Spleen (tissue), 11 donors: ENCODE measurements around the gene SRGAP2B. TPM values are rescaled to one million over a fixed set of nuclear protein-coding genes. Genes with fewer than 3 reads are reported as not detected.
"Not testable (repeated sequence)": the region's sequence is repeated elsewhere in the genome, so short reads cannot be mapped to it uniquely, and the experiment has no call there.

Source experiments
- DNase-seq: peaks from one replicate; pipeline ENCODE4 v3.0.0-alpha.2; 2020
- H3K27ac ChIP-seq, 8 donors: fragments of 200-600 bp; sonication (generic) in 7 of 8; 1 replicate in 4 of 8; 2 replicates in 4 of 8; pipeline versions ENCODE4 v1.5.0 to v1.8.0; 2016 to 2021; ENCODE audit warnings: inconsistent platforms in 4 of 8, mild to moderate bottlenecking in 4 of 8, moderate library complexity in 1 of 8
- H3K27me3 ChIP-seq, 7 donors: fragments of 200-600 bp; sonication (generic) in 6 of 7; replicated peaks in 1 of 7; 1 replicate in 4 of 7; 2 replicates in 3 of 7; pipeline versions ENCODE4 v1.5.0 to v1.8.0; 2016 to 2021; ENCODE audit warnings: inconsistent platforms in 3 of 7, mild to moderate bottlenecking in 1 of 7
- H3K36me3 ChIP-seq, 6 donors: fragments of 200-600 bp; sonication (generic) in 5 of 6; 1 replicate in 4 of 6; 2 replicates in 2 of 6; pipeline versions ENCODE4 v1.5.0 to v1.8.0; 2016 to 2021; ENCODE audit warnings: inconsistent platforms in 2 of 6
- H3K4me1 ChIP-seq, 6 donors: fragments of 200-600 bp; sonication (generic) in 5 of 6; 1 replicate in 3 of 6; 2 replicates in 3 of 6; pipeline versions ENCODE4 v1.5.0 to v1.8.0; 2016 to 2021; ENCODE audit warnings: inconsistent platforms in 3 of 6
- H3K4me3 ChIP-seq, 8 donors: fragments of 200-600 bp; sonication (generic) in 7 of 8; 1 replicate in 4 of 8; 2 replicates in 4 of 8; pipeline versions ENCODE4 v1.5.0 to v1.8.0; 2016 to 2021; ENCODE audit warnings: inconsistent platforms in 4 of 8, mild to moderate bottlenecking in 4 of 8, moderate library complexity in 2 of 8
- H3K9me3 ChIP-seq, 8 donors: fragments of 200-600 bp; sonication (generic) in 7 of 8; 1 replicate in 4 of 8; 2 replicates in 4 of 8; pipeline versions ENCODE4 v1.5.0 to v1.8.0; 2016 to 2021; ENCODE audit warnings: inconsistent platforms in 4 of 8
- WGBS, 5 donors: extraction: QIAGEN DNeasy Blood & Tissue Kit in 3 of 5; methylation state at CpG; one replicate each; pipeline versions ENCODE4 v1.1.5 to v1.1.7; 2013 to 2018; 5-methylcytosine and 5-hydroxymethylcytosine counted together
- intact Hi-C: fragments of 100-400 bp; cut with DNase I; formaldehyde crosslinking; loops from one replicate; pipeline ENCODE4 v1.15.0; 2023; ENCODE audit warnings: low total_unique reads
- polyA plus RNA-seq, 3 donors: library from polyadenylated mRNA; stranded (reverse); fragments of 200-250 nt; gene quantifications; one replicate each; pipeline ENCODE4 v1.2.1, GENCODE V29; 2013
- total RNA-seq, 7 donors: library from RNA; depleted of rRNA in 3 of 7; stranded (reverse); fragments of >200 nt in 3 of 7; fragmentation: NEBNext Ultra II Directional in 4 of 7; extraction: Animal tissue kit (Norgen Biotek cat#: 25700) in 4 of 7; gene quantifications; one replicate each; pipeline versions ENCODE4 v1.1.0 to v1.2.1, GENCODE V29; 2016 to 2021
- donor health status: healthy with polysubstance abuse.
- donor health status: DM: no; HTN: no; CAD: no; lungs with moderate emphysema.
- donor health status: DM: no; HTN: no; CAD: no.
- donor health status: Bipolar disorder and iron deficiency.
- donor health status: healthy.
- donor health status: DM: no; HTN: no; CAD: no.
- donor health status: DM: yes; HTN: yes; CAD: no.

The SRGAP2B gene
- total and polyA plus RNA-seq, 10 donors: 3.4 to 77.7 (median 43.1) TPM

DNA sequence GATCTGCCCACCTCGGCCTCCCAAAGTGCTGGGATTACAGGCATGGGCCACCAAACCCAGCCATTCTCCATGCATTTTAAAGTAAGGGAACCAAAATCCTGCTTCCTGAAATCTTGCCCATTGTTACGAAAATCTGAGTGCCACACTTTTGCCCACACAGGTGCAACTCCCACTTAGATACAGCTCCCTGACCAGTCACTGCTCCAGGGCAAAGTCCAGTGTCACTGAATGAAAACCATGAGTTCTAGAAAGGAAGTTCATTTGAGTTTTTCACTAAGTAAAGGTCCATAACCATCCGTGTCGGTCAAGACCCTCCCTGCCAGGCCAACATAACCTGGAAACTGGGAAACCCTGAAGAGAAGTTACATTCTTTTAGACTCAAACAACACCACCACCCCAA lies 67.9 kb downstream of the SRGAP2B start:
- DNase-seq, H3K4me3 ChIP-seq, H3K27me3 ChIP-seq, H3K9me3 ChIP-seq, H3K4me1 ChIP-seq, H3K27ac ChIP-seq, H3K36me3 ChIP-seq, intact Hi-C loops: not testable (repeated sequence)
- WGBS, 5 donors: no CpG with 5 or more reads among the region's 4 CpGs

DNA sequence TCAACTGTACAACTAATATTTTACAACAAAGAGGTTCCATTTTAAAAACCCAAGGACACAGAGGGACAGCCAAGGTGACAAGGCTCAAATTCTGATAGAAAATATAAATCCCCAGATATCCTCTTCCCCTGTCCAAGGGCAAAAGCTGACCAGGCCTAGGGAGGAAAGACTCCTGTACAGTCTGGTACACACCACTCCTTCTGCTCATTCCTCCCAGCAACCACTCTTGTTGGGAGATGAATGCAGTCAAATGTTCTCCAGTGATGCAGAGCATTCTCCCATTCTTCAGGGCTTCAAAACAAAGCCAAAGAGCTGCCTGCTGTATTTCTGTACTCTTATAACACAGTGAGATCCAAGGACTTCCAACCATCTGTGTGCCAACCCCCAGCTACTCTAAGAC lies 69.8 kb downstream of the SRGAP2B start:
- H3K4me1 ChIP-seq, H3K36me3 ChIP-seq, intact Hi-C loops, DNase-seq, H3K27ac ChIP-seq, H3K4me3 ChIP-seq, H3K9me3 ChIP-seq, H3K27me3 ChIP-seq: not testable (repeated sequence)

DNA sequence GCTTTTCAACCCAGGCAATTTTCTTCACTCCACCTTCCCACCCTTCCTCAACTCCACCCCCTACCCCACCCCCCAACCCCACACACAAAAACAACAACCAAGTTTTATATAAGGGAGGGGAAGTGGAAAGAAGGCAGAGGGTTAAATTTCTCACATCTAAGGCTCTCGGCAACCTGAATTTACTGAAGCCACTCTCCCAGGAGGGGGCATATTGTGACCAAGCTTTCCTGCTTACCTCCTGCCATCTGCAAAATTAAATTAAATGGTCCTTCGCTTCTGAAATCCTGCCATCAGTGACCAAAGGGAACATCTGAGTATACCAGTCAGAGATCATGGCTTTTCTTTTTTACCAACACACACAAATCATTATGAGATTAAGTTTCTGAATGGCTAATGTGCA lies 72.9 kb downstream of the SRGAP2B start:
- H3K9me3 ChIP-seq, H3K4me1 ChIP-seq, intact Hi-C loops, H3K27me3 ChIP-seq, H3K36me3 ChIP-seq, H3K4me3 ChIP-seq, DNase-seq, H3K27ac ChIP-seq: not testable (repeated sequence)
- 80 to 88% methylated on average over 1 of the region's 2 CpGs; no CpG with 5 or more reads in 3 of the 5 donors for WGBS, 5 donors

DNA sequence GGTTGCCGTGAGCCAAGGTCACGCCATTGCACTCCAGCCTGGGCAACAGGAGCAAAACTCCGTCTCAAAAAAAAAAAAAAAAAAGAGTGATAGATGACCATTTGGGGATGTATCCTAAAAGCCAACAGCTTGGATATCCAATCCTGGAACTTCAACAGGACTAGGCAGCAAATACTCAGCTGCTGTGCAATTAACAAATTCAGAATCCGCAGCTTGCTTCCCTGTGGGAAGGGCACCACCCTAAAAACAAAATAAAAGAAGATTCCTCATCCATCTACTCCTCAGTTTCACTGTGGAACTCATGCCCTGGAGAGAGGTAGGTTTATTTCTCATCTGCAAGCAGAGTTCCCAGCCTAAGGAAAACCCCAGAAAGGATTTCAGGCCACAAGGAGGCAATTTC lies 73.4 kb downstream of the SRGAP2B start:
- H3K9me3 ChIP-seq, DNase-seq, H3K27me3 ChIP-seq, H3K4me3 ChIP-seq, H3K36me3 ChIP-seq, H3K4me1 ChIP-seq, H3K27ac ChIP-seq, intact Hi-C loops: not testable (repeated sequence)
- 83 to 100% (median 90%) methylated on average over 1 to 3 of the region's 4 CpGs; no CpG with 5 or more reads in 1 of the 5 donors for WGBS, 5 donors

DNA sequence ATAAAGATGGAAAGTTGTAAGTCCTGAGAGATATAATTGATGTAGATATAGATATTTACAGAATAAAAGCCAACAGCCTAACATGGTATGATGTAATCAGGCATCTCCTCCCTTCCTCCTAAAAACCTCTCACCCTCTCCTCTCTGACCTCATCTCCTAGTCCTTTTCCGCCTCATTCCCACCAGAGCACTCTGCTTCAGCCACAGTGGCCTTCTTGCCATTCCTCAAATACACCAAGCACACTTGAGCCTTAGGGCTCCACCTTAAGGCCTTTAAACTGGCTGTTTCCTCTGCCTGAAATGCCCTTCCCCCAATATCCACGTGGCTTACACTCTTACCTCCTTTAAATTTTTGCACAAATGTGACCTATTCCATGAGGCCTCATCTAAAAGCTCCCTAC lies 75.4 kb downstream of the SRGAP2B start:
- H3K4me3 ChIP-seq, H3K27me3 ChIP-seq, H3K9me3 ChIP-seq, DNase-seq, H3K36me3 ChIP-seq, H3K4me1 ChIP-seq, H3K27ac ChIP-seq, intact Hi-C loops: not testable (repeated sequence)
- 29 to 75% (median 51%) methylated on average over 2 of the region's 2 CpGs for WGBS, 5 donors

DNA sequence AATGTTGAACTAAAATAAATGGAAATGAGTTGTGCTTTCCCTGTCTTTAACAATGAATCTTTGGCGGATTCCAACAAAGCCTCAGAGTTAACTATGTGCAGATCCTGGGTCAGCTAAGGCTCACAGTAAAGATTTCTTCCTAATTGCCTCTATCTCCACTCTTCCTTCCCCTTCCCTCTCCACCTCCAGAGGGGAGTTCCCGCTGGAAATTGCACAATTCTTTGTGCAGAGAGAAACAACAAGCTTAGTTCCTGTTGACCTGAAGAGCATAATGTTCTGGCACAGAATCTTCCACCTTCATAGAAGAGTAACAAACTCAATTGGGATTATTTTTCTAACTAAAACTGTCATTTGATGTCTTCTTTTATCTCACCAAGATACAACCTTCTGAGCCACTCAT lies 77.4 kb downstream of the SRGAP2B start:
- peak overlapping the region in 1 of 8 donors; percentile 45 for H3K27ac ChIP-seq
- intact Hi-C loops, H3K4me3 ChIP-seq, DNase-seq, H3K4me1 ChIP-seq, H3K36me3 ChIP-seq, H3K27me3 ChIP-seq, H3K9me3 ChIP-seq: not testable (repeated sequence)
- WGBS, 5 donors: 21 to 69% (median 46%) methylated on average over 2 of the region's 2 CpGs

DNA sequence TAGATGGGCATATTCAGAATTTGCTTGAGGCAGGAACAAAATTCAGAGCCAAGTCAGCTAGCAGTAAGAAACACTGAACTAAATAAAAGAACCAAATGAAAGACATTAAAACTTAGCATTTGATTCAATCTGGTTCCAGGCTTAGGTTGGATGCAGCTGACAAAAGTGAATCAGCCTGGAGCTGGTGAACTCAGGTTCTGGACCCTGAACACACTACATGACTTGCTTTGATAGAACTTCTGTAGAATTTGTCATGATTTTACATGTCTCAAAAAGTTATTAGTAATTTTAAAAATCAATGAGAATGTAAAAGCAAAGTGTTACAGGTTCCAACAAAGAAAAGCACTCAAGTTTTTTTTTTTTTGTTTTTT lies 78.7 kb downstream of the SRGAP2B start:
- H3K4me3 ChIP-seq, H3K4me1 ChIP-seq, DNase-seq, H3K9me3 ChIP-seq, H3K36me3 ChIP-seq, intact Hi-C loops, H3K27ac ChIP-seq, H3K27me3 ChIP-seq: not testable (repeated sequence)

DNA sequence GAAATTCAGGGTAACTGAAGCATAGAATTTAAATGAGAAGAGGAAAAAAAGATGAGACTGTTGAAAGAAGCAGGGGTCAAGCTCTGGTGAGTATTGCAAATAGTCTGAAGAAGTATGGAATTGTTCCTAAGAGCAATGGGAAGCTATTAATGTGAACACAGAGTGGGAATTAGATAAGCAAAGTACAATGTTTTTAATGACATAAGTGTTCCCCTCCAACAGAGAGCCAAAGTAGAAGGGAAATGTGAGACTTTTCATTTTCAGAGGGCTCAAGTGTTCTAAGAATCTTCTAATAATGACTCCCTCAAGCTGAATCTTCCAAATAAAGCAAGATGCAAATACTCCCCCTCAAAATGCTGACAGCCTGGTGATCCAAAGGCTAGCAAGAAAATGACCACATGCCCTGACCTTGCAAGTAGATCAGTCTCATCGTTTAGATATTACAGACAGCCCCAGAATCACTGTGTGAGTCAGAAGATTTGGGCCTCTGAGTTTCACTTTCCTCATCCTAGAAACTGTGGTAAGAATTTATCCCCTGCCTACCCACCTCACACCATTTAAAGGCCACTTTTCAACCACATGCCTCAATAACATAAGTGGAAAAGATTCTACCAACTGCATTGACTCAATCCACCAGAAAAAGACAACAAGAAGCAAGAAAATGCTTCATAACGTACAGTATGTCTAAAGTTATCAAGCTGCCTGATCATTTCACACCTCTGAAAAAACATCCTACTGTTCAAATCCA lies 79.2 kb downstream of the SRGAP2B start:
- H3K4me3 ChIP-seq, intact Hi-C loops, H3K27me3 ChIP-seq, H3K36me3 ChIP-seq, H3K4me1 ChIP-seq, H3K9me3 ChIP-seq, DNase-seq, H3K27ac ChIP-seq: not testable (repeated sequence)
- no CpG with 5 or more reads among the region's 2 CpGs for WGBS, 5 donors

DNA sequence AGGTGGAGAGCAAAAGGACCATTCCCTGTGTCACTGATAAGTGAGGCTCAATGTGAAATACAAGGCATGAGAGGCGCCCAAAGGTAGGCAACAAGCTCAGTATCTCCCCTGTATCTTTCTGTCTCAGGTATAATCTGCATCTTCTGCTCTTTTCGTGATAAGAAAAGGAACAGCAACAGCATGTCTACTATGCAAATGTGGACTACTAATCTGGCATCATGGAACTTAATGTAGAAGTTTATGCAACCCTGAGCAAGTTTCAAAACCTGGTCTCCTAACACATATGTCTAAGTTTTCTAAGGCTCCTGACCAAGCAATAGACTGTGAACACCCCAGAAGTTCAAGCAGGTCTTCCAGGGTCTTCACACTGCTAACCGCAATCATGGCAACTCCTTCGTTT lies 81.8 kb downstream of the SRGAP2B start:
- intact Hi-C loops: not testable (repeated sequence)
- WGBS, 5 donors: 67 to 94% (median 90%) methylated on average over 1 to 4 of the region's 4 CpGs

DNA sequence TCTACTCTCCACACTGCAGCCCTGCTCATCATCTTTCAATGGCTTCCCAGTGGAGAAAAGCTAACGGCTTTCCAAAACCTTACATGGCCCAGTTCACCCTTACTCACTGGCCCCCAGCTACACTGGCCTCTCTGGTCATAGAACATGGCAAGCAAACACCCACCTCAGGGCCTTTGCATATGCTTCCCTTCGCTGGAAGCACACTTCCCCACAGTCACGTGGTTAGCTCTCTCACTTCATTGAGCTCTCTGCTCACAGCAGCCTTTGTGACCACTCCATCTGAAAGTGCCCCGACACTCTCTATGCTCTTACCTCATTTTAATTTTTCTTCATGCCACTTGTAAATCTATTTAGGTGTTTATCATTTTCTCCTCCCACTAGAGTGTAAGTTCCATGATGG lies 83.3 kb downstream of the SRGAP2B start:
- H3K27me3 ChIP-seq, H3K4me3 ChIP-seq, H3K9me3 ChIP-seq, H3K4me1 ChIP-seq, intact Hi-C loops, H3K27ac ChIP-seq, H3K36me3 ChIP-seq, DNase-seq: not testable (repeated sequence)
- 55 to 76% (median 63%) methylated on average over 2 to 4 of the region's 4 CpGs for WGBS, 5 donors

More for the DNA sequence above, 81.8 kb downstream of the SRGAP2B start:
- not testable (repeated sequence) for H3K9me3 ChIP-seq, H3K4me3 ChIP-seq, H3K36me3 ChIP-seq, H3K27me3 ChIP-seq, H3K4me1 ChIP-seq, H3K27ac ChIP-seq, DNase-seq

DNA sequence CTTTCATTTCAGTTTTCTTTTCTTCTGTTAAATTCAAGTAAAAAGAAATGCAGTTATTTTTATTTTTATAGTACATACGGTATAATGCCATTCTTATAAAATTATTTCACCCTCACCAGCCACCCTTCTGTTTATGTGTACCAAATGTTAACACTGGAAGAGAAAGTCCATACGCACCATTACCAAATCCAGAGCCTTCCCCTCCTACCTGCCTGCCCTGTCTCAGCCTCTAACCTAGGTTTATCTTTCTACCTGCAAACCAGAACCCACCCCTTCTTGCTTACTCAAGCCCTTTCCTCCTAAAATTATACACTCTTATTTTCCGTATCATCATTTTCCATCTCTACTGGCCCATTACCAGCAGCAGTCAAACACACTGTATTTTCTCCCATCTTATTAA lies 84.5 kb downstream of the SRGAP2B start:
- peak overlapping the region in 2 of 8 donors; percentile 36 to 48 for H3K27ac ChIP-seq
- H3K27me3 ChIP-seq, DNase-seq, H3K4me1 ChIP-seq, H3K9me3 ChIP-seq, intact Hi-C loops, H3K36me3 ChIP-seq, H3K4me3 ChIP-seq: not testable (repeated sequence)
- 25 to 51% (median 46%) methylated on average over 1 to 2 of the region's 3 CpGs for WGBS, 5 donors

DNA sequence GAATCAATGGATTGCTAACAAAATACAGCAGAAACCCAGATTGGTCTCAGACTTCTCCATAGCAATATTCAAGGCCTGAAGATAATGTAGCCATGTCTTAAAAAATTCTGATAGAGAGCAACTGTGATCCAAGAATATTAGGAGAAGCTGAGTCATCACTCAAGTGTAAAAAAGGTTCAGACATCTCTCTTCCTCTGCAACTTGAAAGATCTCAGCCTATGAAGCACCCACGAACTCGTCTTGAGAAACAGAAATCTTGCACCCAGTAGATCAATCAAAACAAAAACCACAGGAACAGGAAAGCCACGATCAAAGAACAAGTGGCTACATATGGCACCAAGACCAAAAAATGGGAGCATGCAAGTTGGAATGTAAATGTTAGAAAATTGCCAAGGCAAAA lies 85.2 kb downstream of the SRGAP2B start:
- H3K36me3 ChIP-seq, H3K9me3 ChIP-seq, H3K4me3 ChIP-seq, H3K4me1 ChIP-seq, intact Hi-C loops, DNase-seq, H3K27me3 ChIP-seq: not testable (repeated sequence)
- WGBS, 5 donors: 0 to 37% (median 18%) methylated on average over 2 to 3 of the region's 3 CpGs
- H3K27ac ChIP-seq: peak overlapping the region in 1 of 8 donors; percentile 62
